ENCODE measurements around the gene FBXO27.

Gene FBXO27

DNA sequence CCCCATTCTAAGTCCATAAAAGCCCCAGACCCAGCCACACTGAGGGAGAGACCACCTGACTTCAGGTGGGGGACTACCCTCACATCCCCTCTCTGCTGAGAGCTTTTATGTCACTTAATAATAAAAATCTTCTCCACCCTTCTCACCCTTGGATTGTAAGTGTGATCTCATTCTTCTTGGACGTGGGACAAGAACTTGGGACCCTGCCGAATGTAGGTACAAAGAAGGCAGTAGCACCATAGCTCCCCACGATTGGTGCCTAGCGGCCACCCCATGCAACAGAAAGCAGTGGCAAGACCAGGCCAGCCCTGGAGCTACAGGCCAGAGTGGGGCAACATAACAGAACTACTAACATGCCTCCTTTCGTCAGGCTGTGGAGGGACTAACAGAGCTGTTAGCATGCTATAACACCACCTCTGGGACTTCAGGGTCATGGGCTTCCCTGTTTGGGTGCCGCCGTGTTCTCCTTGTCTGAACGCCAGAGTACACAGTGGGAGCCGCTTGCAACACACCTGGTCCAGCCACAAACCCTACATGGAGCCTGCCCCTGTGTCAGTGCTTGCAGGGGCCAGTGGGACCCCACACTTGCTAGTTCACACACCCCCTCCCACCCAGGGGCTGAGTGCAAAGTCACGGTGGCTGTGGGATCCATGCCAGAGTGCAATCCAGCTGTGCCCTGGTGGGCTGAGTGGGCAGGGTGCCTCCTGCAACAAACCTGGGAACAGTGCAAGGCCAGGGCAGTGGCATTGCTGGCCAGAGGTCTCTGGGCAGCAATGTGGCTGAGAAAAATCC is 51.6 kb downstream of the FBXO27 start:
- H3K4me1 Mint-ChIP-seq, result peaks cover 21% of the 10 kb centered on the region
- peaks cover 33% of the 10 kb centered on the region for H3K27me3 Mint-ChIP-seq
- no peak overlapping the region for H3K27ac Mint-ChIP-seq
- peaks cover 4 to 8% of the 10 kb centered on the region in 2 donors for H3K9me3 Mint-ChIP-seq
- ATAC-seq, result no peak
- DNase-seq, result no peak
- H3K4me3 Mint-ChIP-seq, result no peak overlapping the region

DNA sequence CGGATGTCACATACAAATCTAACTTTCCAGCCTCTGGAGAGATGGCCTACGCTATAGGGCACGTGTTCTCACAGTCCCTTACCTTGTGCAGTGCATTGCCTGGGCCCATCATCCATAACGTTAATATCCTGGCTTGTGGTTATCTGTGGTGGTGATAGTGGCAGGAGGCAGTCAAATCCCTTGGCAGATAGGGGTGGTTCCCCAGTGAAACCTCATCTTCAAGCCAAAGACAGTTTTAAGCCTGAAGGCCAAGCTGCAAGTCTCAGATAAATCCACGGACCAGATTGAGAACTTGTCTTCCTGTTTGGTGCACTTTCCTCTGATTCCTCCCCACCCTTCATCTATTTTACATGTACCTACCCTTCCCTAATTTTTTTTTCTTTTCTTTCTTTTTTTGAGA is 52.5 kb downstream of the FBXO27 start:
- H3K4me1 Mint-ChIP-seq, result peaks cover 27% of the 10 kb centered on the region
- DNase-seq, result no peak
- ATAC-seq, result no peak
- no peak overlapping the region for H3K27ac Mint-ChIP-seq
- peaks cover 4 to 8% of the 10 kb centered on the region in 2 donors for H3K9me3 Mint-ChIP-seq
- peaks cover 43% of the 10 kb centered on the region for H3K27me3 Mint-ChIP-seq
- H3K4me3 Mint-ChIP-seq, result no peak overlapping the region

GRCh38 chr19:38978326-38978689 is 54.0 kb downstream of the FBXO27 start:
- H3K4me3 Mint-ChIP-seq, result no peak overlapping the region
- H3K27ac Mint-ChIP-seq, result no peak overlapping the region
- peaks cover 27% of the 10 kb centered on the region for H3K4me1 Mint-ChIP-seq
- ATAC-seq, result no peak
- peaks cover 49% of the 10 kb centered on the region for H3K27me3 Mint-ChIP-seq
- no peak for DNase-seq
- H3K9me3 Mint-ChIP-seq, result peaks cover 4 to 8% of the 10 kb centered on the region in 2 donors

DNA sequence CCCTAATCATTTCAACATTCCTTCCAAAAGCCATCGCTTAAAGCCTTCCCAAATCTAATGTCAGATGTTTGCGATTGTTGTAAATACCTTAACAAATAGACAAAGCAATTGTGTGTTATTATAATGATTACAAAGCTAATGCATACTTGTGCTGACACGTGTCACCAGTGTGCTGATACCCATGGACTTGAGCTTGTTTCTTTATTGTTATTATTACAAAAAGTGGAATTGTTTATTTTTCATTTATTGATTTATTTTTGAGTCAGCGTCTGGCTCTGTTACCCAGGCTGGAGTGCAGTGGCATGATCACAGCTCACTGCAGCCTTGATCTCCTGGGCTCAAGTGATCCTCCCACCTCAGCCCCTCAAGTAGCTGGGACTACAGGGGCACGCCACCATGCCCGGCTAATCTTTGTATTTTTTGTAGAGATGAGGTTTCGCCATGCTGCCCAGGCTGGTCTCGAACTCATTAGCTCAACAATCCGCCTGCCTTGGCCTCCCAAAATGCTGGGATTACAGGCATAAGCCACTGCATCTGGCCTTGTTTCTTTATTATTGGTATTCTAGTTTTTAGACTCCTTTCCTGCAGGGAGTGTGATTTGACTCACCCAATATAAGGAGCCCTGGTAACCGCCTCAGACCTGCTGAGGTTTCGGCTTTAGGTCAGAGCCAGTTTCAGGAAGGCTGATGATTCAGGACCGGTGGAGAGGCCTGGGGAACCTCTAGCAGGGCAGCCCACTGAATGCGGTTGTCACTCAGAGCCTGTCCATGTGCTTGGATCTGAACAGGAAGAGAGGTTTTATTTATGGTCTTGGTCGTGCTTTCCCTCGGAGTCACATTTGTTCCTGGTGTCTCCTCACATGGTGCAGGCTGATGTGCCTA is 54.7 kb downstream of the FBXO27 start:
- H3K27me3 Mint-ChIP-seq, result peaks cover 49% of the 10 kb centered on the region
- ATAC-seq (peak; percentile 98), DNase-seq (peak; percentile 26 to 78)
- no peak overlapping the region for H3K27ac Mint-ChIP-seq
- peaks cover 4 to 8% of the 10 kb centered on the region in 2 donors for H3K9me3 Mint-ChIP-seq
- H3K4me1 Mint-ChIP-seq, result peaks cover 27% of the 10 kb centered on the region
- H3K4me3 Mint-ChIP-seq, result no peak overlapping the region

- peak overlapping the region; percentile 66 to 80 for H3K4me3 Mint-ChIP-seq
- DNase-seq (no peak), ATAC-seq (no peak)
- H3K4me1 Mint-ChIP-seq, result peaks cover 27% of the 10 kb centered on the region
- H3K27ac Mint-ChIP-seq, result peak overlapping the region; percentile 66 to 92
- peaks cover 4 to 8% of the 10 kb centered on the region in 2 donors for H3K9me3 Mint-ChIP-seq
- H3K27me3 Mint-ChIP-seq, result peaks cover 47% of the 10 kb centered on the region
These were observed 56.5 kb downstream of the FBXO27 start for GRCh38 chr19:38975861-38976271.

DNA sequence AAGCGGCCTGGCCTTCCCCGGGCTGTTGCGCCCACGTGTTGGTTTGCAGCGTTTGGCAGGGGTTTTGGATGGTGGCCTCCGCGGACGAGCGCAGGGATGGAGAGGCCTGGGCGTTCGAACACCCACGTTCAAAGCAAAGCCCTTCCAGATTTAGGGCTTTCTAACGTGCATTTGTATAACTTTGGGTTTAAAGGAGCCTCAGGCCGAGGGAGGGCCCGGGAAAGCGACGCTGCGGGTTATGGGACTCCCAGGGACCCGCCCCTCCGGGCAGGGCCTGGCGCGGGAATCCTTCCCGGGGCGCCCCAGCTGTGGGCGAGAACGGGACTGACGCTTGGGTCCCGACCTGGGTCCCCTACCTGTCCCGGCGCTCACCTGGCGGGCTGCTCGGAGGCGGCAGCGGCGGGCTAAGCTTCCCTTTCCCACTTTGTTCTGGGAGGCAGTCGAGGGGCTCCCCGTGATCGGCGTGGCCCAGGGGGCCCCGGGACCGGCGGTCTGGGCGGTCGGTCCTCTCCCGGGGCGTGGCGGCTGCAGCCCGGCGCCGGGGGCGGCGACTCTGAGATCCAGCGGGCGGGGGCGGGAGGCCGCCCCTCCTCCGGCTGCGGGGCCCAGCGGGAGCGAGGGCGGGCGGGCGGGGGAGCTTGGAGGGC is 57.0 kb downstream of the FBXO27 start, which contains the start of gene FBXO17:
Gene FBXO17, minus strand, starts transcription at position 529 of the 647 bp plus-strand sequence. CDS start 25,423 bp downstream, outside the sequence.
- Mint-ChIP-seq H3K27me3 (peaks cover 42% of the 10 kb centered on the region), H3K9me3 (peaks cover 0 to 2% of the 10 kb centered on the region in 2 donors), H3K27ac (peak within 1 kb of the TSS; percentile 66 to 92), H3K4me1 (peaks cover 27% of the 10 kb centered on the region), H3K4me3 (peak within 1 kb of the TSS; percentile 66 to 80)
- no peak for DNase-seq
- ATAC-seq, result no peak

GRCh38 chr19:38974624-38975213 is 57.6 kb downstream of the FBXO27 start:
- ATAC-seq, result no peak
- H3K4me3 Mint-ChIP-seq, result peak overlapping the region in 1 of 2 donors; percentile 70

More at GRCh38 chr19:38974624-38975213, 57.6 kb downstream of the FBXO27 start:
- no peaks in the 10 kb centered on the region for H3K9me3 Mint-ChIP-seq
- DNase-seq, result no peak
- peaks cover 27% of the 10 kb centered on the region for H3K4me1 Mint-ChIP-seq
- H3K27me3 Mint-ChIP-seq, result peaks cover 39% of the 10 kb centered on the region
- peak overlapping the region in 1 of 2 donors; percentile 67 for H3K27ac Mint-ChIP-seq

Measured in stimulated activated naive CD8-positive, alpha-beta T cell treated with anti-CD3 and anti-CD28 coated beads, Interleukin-15, amount 100 ng/mL, for 72 hours (primary cell).